GM20000 (cell line): ENCODE results near the gene MLIP.

Experiments
- DNase-seq: peaks from one replicate; pipeline ENCODE4 v3.0.0; 2012; ENCODE audit warnings: low spot score
- CTCF ChIP-seq: IDR thresholded peaks from 2 replicates; pipeline ENCODE4 v1.5.1; 2012; ENCODE audit warnings: mild to moderate bottlenecking, control low read depth; ENCODE audit errors: extremely low read depth, missing control alignments

MLIP gene

GRCh38 chr6:54111341-54112045 lies at the start of gene MLIP:
Gene MLIP, plus strand, starts transcription at chr6:54111443. Its CDS starts 37 bp downstream, at chr6:54111480.
- no peak for TF ChIP-seq CTCF
- no peak for DNase-seq

GRCh38 chr6:54063228-54063539 lies 48.1 kb upstream of the MLIP start:
- no peak for DNase-seq
- no peak for TF ChIP-seq CTCF

GRCh38 chr6:54068694-54069093 lies 42.5 kb upstream of the MLIP start:
- no peak for TF ChIP-seq CTCF
- DNase-seq = no peak

- no peak for TF ChIP-seq CTCF
- no peak for DNase-seq
These were observed 41.2 kb upstream of the MLIP start for GRCh38 chr6:54070025-54070424.

- DNase-seq = no peak
- TF ChIP-seq CTCF = no peak
These were observed 39.4 kb upstream of the MLIP start for GRCh38 chr6:54071821-54072340.

- DNase-seq = no peak
- no peak for TF ChIP-seq CTCF
These were observed 38.5 kb upstream of the MLIP start for GRCh38 chr6:54072635-54073313.

GRCh38 chr6:54073487-54073886 lies 37.8 kb upstream of the MLIP start:
- no peak for TF ChIP-seq CTCF
- no peak for DNase-seq
